T-helper 9 cell (primary cell): Measurements from ENCODE around the gene STX1B.
A peak's percentile ranks its signal among the peaks of the same experiment; 100 is the strongest.
"Not testable (repeated sequence)": the region's sequence is repeated elsewhere in the genome, so short reads cannot be mapped to it uniquely, and the experiment has no call there.

Experiments
- DNase-seq: peaks from one replicate; pipeline ENCODE4 v3.0.0-alpha.2; 2020

STX1B gene

DNA sequence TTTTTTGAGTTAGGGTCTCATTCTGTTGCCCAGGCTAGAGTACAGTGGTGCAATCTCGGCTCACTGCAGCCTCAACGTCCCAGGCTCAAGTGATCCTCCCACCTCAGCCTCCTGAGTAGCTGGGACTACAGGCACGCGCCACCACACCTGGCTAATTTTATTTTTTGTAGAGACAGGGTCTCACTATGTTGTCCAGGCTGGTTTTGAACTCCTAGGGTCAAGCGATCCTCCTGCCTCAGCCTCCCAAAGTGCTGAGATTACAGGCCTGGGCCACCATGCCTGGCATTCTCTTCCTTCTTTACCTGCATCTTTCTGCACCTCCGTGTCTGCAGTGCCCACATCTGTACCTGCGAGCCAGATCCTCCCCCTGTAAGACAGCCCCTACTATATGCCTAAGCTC lies 1.4 kb upstream of the STX1B start:
- DNase-seq = not testable (repeated sequence)

GRCh38 chr16:31009894-31010584 lies 399 bp downstream of the STX1B start:
- no peak for DNase-seq

DNA sequence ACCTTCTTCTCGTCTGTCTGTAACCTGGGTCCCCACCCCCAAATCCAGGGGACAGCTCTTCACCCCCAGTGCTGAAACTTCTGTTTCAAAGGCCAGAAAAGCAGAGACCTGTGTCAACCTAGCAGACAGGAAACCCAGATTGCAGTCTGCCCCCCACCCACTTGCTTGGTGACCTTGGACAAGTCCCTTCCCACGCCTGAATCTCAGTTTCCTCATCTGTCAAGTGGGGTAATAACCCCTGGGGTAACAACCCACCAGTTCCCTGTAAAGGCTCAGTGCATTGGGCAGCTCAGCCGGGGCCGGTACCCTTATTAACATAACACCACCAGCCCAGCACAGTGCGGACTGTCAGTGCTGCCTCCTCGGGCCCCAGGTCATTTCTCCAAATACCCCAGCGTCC lies 1.3 kb downstream of the STX1B start:
- DNase-seq = no peak

GRCh38 chr16:31008551-31008950 lies 1.9 kb downstream of the STX1B start:
- no peak for DNase-seq

DNA sequence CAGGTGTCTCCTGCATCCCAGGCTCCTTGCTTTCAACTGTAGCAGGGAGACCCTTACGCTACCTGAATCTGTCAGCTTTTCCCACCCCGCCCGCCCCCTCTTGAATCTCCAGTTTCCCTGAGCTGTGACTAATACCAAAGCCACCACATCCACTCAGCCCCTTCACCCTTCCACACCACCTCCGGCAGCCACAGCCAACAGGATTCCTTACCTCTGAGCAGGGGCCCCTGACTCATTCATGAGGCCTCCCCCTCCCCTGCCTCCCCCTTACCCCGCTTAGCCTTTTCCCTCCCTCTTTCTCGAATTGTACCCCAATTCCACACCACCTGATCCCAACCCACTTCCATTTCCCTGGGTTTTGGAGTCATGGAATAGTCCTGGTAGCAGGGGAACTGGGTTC lies 2.3 kb downstream of the STX1B start:
- no peak for DNase-seq

DNA sequence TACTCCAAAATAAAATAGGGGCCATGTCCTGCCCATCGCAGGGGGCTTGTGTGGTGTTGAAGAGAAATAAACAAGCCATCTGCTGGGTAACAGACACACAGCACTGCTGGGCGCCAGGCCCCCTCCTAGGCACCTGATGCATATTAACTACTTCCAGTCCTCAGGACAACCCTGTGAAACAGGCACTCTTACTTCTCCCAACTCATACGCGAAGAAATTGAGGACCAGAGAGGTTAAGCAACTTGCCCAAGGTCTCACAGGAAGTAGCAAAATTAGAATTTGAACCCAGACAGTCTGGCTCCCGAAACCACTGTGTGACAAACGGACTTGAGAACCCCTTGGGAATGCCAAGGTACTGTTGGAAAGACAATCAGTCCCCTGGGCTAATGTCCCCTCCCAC lies 2.8 kb downstream of the STX1B start:
- no peak for DNase-seq

GRCh38 chr16:31006589-31006988 lies 3.8 kb downstream of the STX1B start:
- DNase-seq = no peak

DNA sequence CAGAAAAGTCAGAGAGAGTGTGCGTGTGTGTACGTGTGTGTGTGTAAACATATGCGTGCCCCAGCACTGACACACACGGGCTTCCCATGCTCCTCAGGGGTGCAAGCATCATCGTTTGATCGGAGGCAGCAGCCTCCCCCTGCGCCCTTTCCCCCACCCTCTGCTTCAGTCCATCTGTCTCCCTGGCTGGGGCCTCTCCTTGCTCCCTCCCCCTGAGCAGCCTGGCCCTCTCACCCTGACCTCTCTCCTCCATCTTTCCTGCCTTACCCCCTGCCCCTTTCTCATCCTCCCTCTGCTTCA lies 4.4 kb downstream of the STX1B start:
- no peak for DNase-seq

DNA sequence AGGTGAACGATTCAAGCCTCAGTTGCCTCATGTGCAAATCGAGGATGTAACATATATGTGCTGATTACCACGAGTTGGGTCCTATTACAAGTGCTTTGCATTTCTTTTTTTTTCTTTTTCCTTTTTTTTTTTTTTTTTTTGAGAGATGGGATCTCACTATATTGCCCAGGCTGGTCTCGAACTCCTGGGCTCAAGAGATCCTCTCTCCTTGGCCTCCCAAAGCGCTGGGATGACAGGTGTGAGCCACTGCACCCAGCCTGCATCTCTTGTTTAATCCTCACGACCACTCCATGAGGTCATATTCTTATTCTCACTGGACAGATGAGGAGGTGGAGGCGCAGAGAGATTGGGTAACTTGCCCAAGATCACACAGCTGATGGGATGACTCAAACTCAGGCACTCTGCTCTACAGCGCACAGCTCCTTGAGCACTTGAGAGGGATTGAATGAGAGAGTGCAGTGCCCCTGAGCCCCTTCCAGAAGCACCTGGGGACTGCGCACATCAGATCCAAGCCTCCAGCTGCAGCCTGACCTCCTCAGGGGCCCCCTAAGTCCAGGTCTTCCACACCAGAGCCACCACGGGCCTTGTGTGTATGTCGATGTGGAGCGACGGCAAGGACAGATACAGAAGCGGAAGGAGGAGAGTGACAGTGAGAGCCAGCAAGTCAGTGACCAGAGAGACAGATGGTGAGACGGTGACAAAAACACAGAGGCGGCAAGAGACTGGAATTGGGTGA lies 4.9 kb downstream of the STX1B start:
- no peak for DNase-seq

- DNase-seq = no peak
These were observed 5.8 kb downstream of the STX1B start for GRCh38 chr16:31004658-31005057.

GRCh38 chr16:31003744-31004143 lies 6.7 kb downstream of the STX1B start:
- DNase-seq = no peak

- DNase-seq = no peak
These were observed 7.5 kb downstream of the STX1B start for GRCh38 chr16:31002862-31003341.

DNA sequence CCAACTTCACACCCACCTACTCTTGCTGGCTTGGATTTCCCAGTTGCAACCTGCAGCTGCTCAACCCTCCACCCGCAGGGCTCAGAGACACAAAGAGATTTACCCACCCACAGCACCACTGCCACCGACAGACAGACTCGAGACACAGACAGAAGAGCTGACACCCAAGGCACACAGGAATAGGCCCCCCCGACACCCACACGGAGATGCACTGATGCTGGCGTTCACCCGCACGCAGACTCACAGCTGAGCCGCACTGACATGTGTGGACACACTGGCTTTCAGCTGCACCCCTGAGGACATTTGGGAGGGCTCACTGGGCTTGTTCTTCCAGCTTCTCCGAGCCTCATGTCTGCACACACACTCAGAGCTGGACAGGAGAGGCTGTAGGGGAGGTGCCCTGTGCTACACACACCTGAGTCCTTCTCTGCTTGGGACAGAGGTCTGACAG lies 8.2 kb downstream of the STX1B start:
- DNase-seq = no peak

GRCh38 chr16:31001507-31002249 lies 8.8 kb downstream of the STX1B start:
- DNase-seq = no peak

DNA sequence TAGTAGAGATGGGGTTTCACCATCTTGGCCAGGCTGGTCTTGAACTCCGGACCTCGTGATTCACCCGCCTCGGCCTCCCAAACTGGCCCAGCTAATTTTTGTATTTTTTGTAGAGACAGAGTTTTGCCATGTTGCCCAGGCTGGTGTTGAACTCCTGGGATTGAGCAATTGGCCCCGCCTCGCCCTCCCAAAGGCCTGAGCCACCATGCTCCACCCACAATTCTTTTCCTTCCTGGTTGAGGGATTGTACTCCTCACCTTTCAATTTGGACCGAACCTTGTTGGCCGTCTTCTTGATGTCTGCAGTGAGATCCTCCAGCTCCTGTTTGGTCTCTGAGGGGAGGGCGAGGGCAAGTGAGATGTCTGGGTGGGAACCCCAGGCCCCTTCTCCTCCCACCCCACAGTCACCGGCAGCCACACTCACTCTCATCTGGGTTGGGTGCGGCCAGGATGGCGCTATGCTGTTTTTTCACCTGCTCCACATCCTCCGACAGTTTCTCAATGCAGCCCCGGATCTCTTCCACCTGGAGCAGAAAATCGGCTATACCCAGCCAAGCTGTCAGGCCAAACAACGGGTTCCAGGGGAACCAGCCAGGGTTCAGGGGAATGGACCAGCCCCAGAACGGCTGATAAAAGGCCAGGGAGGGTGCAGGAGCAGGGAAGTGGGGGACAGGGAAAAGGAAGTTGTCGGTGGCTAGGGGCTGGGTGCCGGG lies 9.6 kb downstream of the STX1B start:
- DNase-seq = no peak

- DNase-seq = no peak
These were observed 11.3 kb downstream of the STX1B start for GRCh38 chr16:30998852-30999761.

DNA sequence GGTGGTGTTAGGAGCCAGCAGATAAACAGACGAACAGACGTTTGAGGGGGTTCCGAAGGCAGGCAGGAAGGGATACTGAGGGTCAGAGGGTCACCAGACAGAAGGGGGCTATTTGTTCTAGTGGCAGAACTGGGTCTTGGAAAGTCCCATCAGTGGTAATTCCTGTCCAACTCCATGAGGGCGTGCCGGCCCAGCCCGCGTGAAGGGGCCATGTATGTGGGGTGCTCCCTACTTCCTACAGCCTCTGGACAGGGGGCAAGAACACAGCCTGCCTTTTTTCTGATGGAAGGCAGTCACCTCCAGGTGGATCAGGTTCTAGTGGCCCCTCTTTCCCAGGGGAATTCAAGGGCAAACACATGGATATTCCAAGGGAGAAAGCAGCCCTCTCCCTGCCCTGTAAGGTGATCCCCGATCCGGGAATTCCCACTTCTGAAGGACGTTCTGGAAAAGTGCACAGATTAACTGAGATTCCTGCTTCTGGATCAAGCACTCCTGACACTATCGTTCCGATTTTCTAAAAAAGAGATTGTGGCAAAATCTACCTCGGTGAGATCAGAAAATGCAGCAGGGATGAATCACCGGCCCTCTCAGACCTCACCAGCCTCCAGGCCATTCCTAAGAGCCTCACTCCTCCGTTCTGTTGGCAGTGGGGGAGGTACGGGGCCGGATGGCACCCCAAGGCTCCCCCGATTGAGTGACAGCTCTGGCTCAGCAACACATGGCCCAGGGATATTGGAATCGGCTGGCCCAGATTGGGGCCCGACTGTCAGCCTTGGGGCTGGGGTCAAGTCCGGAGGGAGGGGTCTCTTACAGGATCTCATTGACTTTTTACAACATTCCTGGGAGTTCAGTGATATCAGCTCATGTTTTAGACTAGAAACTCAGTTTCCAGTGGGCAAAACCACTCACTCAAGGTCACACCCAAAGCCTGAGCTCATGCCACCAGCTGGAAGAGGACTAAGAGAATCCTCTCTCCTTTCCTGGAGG lies 12.4 kb downstream of the STX1B start:
- DNase-seq = no peak

GRCh38 chr16:30996985-30997724 lies 13.3 kb downstream of the STX1B start:
- DNase-seq = peak; percentile 84

DNA sequence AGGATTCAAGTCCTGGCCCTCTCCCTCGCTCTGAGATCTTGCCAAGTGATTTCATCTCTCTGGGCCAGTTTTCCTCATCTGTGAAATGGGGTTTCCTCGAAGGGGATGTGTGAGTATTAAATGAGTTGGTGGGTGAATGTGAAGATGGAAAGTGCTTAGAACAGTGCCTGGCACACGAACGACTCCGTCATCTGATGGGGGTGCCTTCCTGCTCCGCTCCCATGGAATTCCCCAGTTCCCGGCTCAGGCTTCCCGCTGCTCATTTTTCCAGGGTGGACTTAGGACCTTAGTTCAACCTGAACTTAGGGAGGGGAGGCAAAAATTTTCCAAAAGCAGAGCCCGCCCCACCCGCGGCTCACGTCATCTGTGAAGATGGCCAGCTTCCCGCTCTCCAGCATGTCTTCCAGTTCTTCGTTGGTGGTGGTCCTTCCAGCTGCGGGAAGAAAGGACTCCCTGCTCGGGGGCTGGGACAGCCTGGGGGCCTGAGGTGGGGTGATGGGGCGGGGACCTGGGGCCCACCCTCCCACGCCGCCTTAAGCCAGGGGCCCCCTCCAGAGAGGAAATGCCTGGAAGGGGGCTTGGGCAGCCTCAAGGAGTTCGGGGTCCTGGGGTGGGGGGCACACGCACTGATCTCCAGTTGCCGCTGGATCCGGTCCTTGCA lies 14.0 kb downstream of the STX1B start:
- DNase-seq = no peak
